GM21360 (cell line): ENCODE measurements around the gene GLIS2.

Source experiments
- ATAC-seq: cut with Tn5 transposase; IDR thresholded peaks from one replicate; pipeline ENCODE4 v1.9.1; 2021; ENCODE audit warnings: mild to moderate bottlenecking, moderate library complexity; ENCODE audit not compliant: unreplicated experiment

The GLIS2 gene

DNA sequence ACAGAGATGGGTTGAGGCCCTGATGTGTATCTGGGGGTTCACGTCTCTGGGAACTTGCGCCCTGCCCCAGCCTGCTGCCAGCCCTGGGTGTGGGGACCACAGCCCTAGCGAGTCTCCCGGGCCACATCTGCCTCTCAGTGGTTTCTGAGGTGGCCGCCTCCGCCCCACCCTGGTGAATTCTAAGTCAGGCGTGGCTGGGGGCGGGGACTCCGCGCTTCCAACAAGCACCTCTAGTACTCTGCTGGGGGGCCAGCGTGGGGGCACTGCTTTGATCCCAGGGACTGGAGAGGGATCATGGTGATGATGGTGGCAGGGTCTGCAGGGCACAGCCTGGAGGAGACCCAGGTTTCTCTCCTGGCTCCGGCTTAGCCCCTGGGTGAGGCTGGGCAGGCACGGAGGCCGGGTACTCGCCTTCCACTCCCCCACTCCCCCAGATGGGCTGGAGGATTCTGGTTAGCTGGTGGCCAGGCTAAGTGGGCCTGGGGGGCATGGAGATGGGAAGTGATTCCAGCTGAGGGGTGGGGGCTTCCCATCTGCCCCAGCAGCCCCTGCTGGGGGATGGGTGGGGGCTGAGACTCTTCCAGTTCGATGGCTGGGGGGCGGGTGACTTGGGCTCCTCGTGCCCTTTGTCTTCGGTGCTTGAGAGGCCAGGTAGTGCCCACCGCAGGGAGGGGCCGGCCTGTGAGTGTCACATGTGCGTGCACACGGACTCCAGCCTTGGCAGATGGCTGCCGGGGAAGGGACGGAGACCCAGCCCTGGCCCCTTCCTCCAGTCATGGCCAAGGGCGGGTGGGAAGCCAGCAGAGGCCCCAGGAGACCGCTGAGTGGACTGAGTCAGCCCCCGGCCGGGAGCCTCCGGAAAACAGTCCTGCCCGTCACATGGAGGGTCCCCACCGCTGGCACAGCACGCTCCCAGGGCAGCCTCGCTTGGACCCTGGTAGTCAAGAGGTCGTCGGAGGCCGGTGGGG is 3.9 kb downstream of the GLIS2 start:
- no peak for ATAC-seq

DNA sequence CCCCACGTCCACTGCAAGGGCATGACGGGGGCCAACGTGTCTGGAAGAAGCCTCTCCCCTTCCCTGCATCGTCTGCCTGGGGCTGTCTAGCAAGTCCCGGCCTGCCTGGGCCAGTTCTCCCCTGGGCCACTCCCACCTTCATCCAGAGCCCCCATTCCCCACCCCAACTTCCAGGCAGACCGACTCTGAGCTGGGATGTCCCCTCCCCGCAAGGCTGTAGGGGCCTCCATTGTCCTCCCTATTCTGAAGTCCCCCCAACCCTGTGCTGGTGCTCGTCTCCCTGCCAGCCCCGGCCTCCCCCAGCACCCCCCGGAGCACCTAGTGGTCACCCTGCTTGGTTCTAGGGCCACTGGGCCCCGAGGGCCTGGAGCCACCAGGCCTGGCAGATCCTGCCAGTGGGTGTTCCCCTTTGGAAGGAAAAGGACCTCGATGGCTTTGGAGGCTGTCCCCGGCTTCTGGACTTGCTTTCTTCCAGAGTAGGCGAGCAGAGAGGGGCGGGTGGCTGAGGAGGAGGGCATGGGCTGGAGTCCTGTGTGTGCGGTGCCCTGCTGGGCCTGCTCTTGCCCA is 4.8 kb downstream of the GLIS2 start:
- ATAC-seq: no peak

GRCh38 chr16:4321286-4322120 is 5.6 kb downstream of the GLIS2 start:
- no peak for ATAC-seq

DNA sequence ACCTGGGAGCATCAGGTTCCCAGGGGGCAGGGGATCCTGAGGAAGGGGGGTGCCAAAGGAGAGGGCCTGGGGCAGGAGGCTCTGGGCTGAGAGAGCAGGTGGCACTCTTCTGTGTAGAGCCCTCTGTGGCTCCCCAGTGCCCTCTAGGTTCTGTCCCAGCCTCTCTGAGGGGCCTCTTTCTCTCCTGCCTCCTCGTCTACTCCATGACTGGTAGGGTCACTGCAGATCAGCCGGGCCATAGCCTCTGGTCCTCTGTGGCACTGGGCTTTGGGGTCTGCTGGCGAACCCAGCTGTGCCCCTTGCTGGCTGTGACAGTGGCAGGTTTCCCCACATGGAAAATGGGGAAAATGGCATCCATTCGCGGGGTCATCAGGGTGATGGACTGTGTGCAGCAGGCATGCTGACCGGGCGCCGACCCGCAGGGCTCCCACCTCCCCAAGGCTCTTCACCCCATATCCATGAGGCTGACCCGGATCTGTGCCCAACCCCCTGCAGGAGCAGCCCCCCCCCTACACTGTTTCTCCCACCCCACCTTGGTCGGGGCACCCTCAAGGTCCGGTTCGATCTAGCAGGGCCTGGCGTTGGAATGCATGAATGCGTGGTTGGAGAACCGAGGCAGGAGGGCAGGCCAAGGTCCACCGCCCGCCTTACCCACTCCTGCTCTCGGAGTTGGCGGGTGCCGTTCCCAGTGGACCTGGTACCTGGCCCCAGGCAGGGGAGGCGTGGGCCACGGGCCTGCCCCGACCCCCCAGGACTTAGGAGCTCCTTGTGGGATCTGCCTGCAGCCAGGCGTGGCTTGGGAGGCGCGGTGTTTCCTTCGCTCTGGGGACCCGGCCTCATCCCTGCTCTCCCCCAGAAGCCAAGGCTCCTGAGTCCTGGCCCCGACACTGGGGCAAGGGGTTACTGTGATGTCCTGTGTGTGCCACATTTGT is 6.5 kb downstream of the GLIS2 start:
- ATAC-seq: no peak

GRCh38 chr16:4323071-4323844 is 7.4 kb downstream of the GLIS2 start:
- ATAC-seq: no peak

DNA sequence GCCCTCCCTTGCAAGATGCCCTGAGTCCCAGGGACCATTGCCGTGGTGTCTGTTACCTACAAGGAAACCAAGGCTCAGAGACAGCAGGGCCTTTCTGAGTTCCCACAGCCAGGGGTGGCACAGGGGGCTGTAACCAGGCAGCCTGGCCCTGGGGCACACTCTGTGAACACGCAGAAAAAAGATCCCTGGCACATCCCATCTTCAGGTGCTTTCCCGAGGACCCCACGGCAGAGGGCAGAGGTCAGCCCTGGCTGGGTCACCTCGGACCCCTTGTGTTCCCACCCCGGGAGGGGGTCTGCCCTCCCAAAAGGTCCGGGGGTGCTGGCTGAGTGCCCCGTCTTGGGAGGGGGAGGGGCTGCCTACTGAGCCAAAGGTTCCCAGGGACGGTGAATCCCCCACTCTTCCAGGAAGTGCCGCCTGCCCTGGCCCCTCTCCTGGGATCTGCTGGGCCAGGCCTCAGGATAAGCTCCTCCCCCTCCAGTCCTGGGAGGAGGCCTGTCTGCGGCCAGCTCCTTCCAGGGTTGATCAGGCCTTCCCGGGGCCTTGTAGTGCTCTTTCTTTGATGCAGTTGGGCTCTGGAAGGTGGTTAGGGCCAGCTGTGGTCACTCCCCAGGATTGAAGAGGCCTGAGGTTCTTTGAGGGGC is 8.1 kb downstream of the GLIS2 start:
- no peak for ATAC-seq

- no peak for ATAC-seq
Measured at GRCh38 chr16:4324492-4325252, 8.8 kb downstream of the GLIS2 start.

- no peak for ATAC-seq
Measured at GRCh38 chr16:4325253-4325758, 9.4 kb downstream of the GLIS2 start.

- ATAC-seq: no peak
Measured at GRCh38 chr16:4327386-4328045, 11.6 kb downstream of the GLIS2 start.

DNA sequence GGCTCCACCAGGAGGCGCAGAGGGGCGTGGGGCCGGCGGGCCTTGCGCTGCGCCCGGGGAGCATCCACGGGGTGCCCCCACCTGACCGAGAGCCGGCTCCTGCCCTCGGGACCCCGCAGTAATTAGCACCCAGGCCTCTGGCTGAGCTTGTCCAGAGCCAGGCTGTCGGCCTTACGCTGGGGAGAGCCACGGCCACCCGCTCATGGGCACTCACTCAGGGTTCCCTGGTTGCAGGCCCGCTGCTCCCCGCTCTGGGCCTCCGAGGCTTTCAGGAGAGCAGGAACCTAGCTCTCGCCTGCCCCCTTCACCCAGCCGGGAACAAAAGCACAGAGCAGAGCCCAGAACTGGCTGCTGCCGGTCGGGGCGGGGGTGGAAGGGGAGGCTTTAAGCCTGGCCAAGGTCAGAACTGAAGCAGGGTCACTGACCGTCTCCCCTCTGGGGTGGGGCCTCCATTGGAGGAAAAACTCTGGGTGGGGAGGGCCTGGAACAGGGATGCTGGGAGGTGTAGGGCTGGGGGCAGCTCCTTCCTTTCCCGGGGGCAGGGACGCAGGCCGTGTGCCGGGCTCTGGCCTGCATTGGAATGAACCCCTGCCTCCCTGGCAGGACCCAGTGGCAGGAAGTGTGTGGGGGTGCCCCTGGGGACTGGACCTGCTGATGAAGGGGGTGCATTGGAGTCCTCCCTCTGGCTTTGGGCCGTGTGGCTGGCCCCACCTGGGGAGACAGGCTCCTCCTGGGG is 12.3 kb downstream of the GLIS2 start:
- no peak for ATAC-seq

DNA sequence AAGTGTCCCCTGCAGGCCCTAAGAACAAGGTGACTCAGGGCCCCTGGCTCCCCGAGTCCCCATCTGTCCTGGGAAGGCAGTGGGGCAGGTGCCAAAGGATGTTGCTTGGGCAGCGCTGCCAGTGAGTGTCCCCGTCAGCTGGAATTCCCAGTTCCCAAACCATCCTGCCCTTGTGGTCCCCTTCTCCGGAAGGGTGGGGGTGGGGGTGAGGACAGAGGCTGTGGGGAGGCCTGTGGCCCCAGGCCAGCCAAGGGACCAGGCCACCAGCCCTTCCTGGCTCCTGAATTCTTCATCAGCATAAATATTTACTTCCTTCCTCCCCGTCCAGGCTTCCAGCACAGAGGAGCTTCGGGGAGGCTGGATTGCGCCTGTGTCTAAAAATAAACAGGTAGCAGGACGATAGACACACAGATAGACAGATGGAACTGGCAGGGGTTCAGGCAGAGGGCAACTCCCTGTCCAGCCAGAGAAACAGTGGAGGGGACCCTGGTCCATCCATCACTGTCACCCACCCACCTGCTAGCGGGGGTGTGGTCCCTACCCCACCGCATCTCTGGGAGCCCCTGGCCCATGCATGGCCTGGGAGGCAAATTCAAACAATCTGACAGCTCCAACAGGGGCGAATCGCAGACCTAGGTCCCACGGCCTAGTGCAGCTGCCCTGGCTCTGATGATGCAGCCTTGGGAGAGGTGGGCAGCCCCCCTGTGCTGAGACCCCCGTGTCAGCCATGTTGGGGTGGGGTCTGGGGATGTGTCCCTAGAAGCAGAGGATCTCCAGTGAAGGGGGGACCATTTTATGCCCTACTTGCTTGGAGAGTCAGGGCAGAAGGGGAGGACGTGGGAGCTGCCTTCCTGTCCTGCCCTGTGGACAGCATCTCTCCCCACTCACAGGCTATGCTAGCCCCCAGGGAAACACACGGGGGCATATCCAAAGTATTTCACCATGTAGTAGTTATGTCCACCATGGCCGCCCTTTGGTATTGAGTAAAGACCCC is 13.2 kb downstream of the GLIS2 start:
- ATAC-seq: no peak

GRCh38 chr16:4330277-4330874 is 14.5 kb downstream of the GLIS2 start:
- no peak for ATAC-seq

GRCh38 chr16:4332083-4332482 is 16.2 kb downstream of the GLIS2 start:
- ATAC-seq: no peak

- no peak for ATAC-seq
Measured at GRCh38 chr16:4332623-4333307, 16.9 kb downstream of the GLIS2 start.

DNA sequence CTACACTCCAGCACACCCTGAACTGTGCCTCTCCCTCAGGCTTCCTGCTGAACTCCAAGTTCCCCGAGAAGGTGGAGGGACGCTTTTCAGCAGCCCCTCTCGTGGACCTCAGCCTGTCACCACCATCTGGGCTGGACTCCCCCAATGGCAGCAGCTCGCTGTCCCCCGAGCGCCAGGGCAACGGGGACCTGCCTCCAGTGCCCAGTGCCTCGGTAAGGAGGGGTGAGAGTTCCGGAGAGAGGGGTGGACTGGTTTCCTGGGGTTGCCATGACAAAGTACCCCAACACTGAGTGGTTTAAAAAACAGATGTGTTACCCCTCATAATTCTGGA is 17.4 kb downstream of the GLIS2 start:
- no peak for ATAC-seq
